ENCODE measurements around the gene NCK2. TPM values are rescaled to one million over a fixed set of nuclear protein-coding genes. Genes with fewer than 3 reads are reported as not detected.

NCK2 gene
- total and polyA plus RNA-seq, 2 of the 4 experiments (the other 2 are of a cell fraction), result 15.8 to 22.2 TPM

GRCh38 chr2:105785095-105785847 is 40.6 kb downstream of the NCK2 start:
- ChIA-PET POLR2A (ENCODE audit: unreplicated experiment) (no interaction called here), CTCF (no interaction called here)
- H3K23ac ChIP-seq (ENCODE audit: low read depth, low read length), result no peak overlapping the region
- ATAC-seq (ENCODE audit: low read depth), result no peak
- H3K4me2 ChIP-seq (ENCODE audit: low read depth, low read length), result no peak overlapping the region
- in situ Hi-C loops (cut with MboI; ENCODE audit: low sequenced_read_pairs), result loop anchor here (25.0 kb wide), 1 partner anchor 448 kb away; the partner anchor contains the start of genes C2orf49 and TGFBRAP1
- H3K79me1 ChIP-seq (ENCODE audit: low read depth in 1 of 2, low read length in 2 of 2), result peaks cover 65 to 77% of the 10 kb centered on the region in 2 experiments
- no TSS peak for BruUV-seq (replicated peaks)
- no peak overlapping the region for H2BK15ac ChIP-seq (ENCODE audit: low read depth, low read length)
- no peak overlapping the region for H4K5ac ChIP-seq (ENCODE audit: low read depth, low read length)
- H4K91ac ChIP-seq (ENCODE audit: insufficient read depth, low read depth, low read length), result no peak overlapping the region
- no peak overlapping the region for H2AFZ ChIP-seq (replicated peaks; ENCODE audit: low read length, poor library complexity)
- no peak overlapping the region for H3K4me3 ChIP-seq (ENCODE audit: insufficient read depth, low read depth, low read length)
- H4K20me1 ChIP-seq (ENCODE audit: insufficient read depth, low read length), result peaks cover 59% of the 10 kb centered on the region
- H2AK9ac ChIP-seq (replicated peaks; ENCODE audit: low read depth, low read length, poor library complexity), result no peak overlapping the region
- H3K9me1 ChIP-seq (ENCODE audit: insufficient read depth, low read length), result peaks cover 14% of the 10 kb centered on the region
- intact Hi-C loops (cut with micrococcal nuclease), result no loop called here
- H3K56ac ChIP-seq (ENCODE audit: extremely low read depth, insufficient read depth, low read length), result no peak overlapping the region
- peaks cover 1% of the 10 kb centered on the region for H3K36me3 ChIP-seq (ENCODE audit: control insufficient read depth, insufficient read depth, low read length)
- no peak for TF ChIP-seq SMC3 (IDR thresholded peaks at IDR 0.05; ENCODE audit: low read depth, low read length)
- no peak for TF ChIP-seq CHD1 (IDR thresholded peaks at IDR 0.05; ENCODE audit: low read depth, low read length)
- TF ChIP-seq POLR2A (IDR thresholded peaks at IDR 0.05; ENCODE audit: low read depth, low read length), result no peak
- H3K14ac ChIP-seq (replicated peaks; ENCODE audit: low read depth, low read length), result no peak overlapping the region
- 100% methylated on average over 6 of the region's 17 CpGs; no CpG with 5 or more reads in 1 of the 2 experiments for WGBS, 2 experiments (ENCODE audit: extremely low coverage in 2 of 2, insufficient read length in 1 of 2)
- dilution Hi-C loops (cut with HindIII; ENCODE audit: low sequenced_read_pairs, unreplicated experiment), result no loop called here
- H2BK20ac ChIP-seq (ENCODE audit: low read depth, low read length), result no peak overlapping the region
- H2BK5ac ChIP-seq (ENCODE audit: low read depth, low read length, poor library complexity, severe bottlenecking), result no peak overlapping the region
- no peak overlapping the region for H3K27ac ChIP-seq (ENCODE audit: insufficient read depth, low read length)
- H3K18ac ChIP-seq (ENCODE audit: low read depth, low read length), result no peak overlapping the region
- no peaks in the 10 kb centered on the region for H3K9me3 ChIP-seq (ENCODE audit: control insufficient read depth, insufficient read depth, low read length)
- H2AK5ac ChIP-seq (ENCODE audit: low read depth, low read length), result no peak overlapping the region
- H3K9ac ChIP-seq (ENCODE audit: low read depth, low read length), result no peak overlapping the region
- no peak overlapping the region for H2BK120ac ChIP-seq (ENCODE audit: low read depth, low read length)
- DNase-seq, result no peak
- H3K4me1 ChIP-seq (ENCODE audit: control insufficient read depth, insufficient read depth, low read length), result peaks cover 20% of the 10 kb centered on the region
- H4K8ac ChIP-seq (ENCODE audit: low read depth in 2 of 2, low read length in 2 of 2), result no peak overlapping the region
- no peaks in the 10 kb centered on the region for H3K27me3 ChIP-seq (ENCODE audit: control insufficient read depth, insufficient read depth, low read length)
- no peak overlapping the region for H3K4ac ChIP-seq (ENCODE audit: low read depth, low read length)

All from IMR-90 (cell line).